ENCODE measurements around the gene SYT17.

SYT17 gene

DNA sequence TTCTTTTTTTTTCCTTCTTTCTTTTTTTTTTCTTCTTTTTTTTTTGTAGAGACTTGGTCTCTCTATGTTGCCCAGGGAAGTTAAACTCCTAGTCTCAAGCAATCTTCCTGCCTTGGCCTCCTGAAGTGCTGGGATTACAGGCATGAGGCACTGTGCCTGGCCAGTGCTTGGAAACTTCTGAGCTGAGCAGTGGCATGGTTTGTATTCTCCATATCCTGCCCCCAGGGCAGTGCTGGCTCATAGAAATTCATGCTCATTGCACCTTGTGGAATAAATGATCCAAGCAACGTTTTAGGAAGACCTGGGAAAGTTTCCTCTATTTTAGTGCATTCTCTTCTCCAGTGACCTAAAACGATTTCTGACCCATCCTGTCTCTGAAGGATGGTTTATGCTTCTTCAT is 16.7 kb upstream of the SYT17 start:
- TF ChIP-seq, protein P1, sequence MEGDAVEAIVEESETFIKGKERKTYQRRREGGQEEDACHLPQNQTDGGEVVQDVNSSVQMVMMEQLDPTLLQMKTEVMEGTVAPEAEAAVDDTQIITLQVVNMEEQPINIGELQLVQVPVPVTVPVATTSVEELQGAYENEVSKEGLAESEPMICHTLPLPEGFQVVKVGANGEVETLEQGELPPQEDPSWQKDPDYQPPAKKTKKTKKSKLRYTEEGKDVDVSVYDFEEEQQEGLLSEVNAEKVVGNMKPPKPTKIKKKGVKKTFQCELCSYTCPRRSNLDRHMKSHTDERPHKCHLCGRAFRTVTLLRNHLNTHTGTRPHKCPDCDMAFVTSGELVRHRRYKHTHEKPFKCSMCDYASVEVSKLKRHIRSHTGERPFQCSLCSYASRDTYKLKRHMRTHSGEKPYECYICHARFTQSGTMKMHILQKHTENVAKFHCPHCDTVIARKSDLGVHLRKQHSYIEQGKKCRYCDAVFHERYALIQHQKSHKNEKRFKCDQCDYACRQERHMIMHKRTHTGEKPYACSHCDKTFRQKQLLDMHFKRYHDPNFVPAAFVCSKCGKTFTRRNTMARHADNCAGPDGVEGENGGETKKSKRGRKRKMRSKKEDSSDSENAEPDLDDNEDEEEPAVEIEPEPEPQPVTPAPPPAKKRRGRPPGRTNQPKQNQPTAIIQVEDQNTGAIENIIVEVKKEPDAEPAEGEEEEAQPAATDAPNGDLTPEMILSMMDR (conservative IDR thresholded peaks at IDR 0.05) = no peak
- TF ChIP-seq ZFX (IDR thresholded peaks at IDR 0.05) = no peak

DNA sequence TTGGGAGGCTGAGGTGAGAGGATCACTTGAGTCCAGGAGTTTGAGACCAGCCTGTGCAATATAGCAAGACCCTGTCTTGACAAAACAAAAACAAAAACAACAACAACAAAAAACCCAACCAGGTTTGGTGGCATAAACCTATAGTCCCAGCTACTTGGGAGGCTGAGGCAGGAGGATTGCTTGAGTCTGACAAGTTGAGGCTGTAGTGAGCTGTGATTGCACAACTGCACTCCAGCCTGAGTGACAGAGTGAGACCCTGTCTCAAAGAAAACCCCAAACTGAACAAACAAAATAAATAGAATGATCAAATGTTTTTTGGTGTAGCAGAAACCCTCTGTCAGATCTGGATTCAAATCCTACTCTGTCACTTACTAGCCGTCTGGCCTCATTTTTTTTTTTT is 16.0 kb upstream of the SYT17 start:
- no peak overlapping the region for H3K27ac ChIP-seq
- TF ChIP-seq ZFX (IDR thresholded peaks at IDR 0.05) = no peak
- TF ChIP-seq, protein P1 (conservative IDR thresholded peaks at IDR 0.05) = no peak

More for the DNA sequence above, 16.7 kb upstream of the SYT17 start:
- no peak overlapping the region for H3K27ac ChIP-seq

DNA sequence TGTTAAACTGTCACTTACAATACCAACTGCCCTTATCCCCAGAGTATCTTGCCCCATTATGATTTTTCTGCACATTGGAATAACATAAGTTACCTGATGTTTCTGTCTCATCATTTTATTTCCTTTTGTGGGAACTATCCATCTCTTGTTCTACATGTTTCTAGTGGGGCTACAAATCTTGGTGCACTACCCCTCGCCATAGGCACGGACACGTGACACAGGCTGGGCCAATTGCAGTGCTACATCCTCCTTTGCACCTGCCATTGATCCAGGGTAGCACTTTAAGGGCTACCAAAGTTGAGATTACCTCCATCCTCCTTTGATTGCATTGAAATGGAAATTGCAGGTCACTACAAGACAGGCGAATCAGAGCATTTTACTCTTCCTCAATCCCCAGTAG is 14.2 kb upstream of the SYT17 start:
- no peak overlapping the region for H3K27ac ChIP-seq
- no peak for TF ChIP-seq ZFX (IDR thresholded peaks at IDR 0.05)
- TF ChIP-seq, protein P1 (conservative IDR thresholded peaks at IDR 0.05) = no peak

DNA sequence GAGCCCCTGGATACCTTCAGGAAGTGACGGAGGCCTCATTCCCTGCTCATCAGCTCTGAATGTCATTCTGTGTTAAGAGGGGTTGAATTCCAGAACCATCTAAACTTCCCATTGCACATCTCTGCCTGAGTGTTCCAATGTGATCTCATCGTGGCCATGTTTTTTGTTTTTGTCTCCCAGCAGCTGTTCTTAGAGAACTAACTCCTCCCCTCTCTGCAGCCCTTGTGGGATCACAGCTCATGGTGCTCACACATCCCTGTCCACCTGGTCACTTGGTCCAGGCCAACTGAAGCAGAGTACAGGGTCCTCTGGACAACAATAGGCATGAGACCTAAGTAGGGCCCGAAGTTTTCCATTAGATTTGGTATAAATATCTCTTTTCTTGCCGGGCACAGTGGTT is 6.0 kb upstream of the SYT17 start:
- no peak for TF ChIP-seq ZFX (IDR thresholded peaks at IDR 0.05)
- TF ChIP-seq, protein P1 (conservative IDR thresholded peaks at IDR 0.05) = no peak

DNA sequence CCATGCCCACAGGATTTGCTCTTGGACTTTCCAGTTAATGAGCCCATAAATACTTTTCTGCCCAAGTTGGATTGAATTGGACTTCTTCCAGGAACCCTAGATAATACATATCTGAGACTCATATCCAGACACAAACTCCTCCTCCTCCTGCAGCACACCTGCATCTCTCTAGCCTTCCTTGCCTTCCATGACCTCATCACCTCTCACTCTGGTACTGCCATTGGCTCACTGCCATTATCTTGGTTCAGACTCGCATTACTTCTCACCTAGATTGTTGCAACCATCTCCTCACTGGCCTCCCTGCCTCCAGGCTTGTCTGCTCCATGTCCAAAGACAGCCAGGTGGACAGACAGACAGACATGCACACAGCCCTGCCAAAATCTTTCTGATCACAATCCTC is 4.8 kb upstream of the SYT17 start:
- no peak overlapping the region for H3K27ac ChIP-seq
- TF ChIP-seq ZFX (IDR thresholded peaks at IDR 0.05) = no peak
- TF ChIP-seq, protein P1 (conservative IDR thresholded peaks at IDR 0.05) = no peak

More for the DNA sequence above, 6.0 kb upstream of the SYT17 start:
- no peak overlapping the region for H3K27ac ChIP-seq

DNA sequence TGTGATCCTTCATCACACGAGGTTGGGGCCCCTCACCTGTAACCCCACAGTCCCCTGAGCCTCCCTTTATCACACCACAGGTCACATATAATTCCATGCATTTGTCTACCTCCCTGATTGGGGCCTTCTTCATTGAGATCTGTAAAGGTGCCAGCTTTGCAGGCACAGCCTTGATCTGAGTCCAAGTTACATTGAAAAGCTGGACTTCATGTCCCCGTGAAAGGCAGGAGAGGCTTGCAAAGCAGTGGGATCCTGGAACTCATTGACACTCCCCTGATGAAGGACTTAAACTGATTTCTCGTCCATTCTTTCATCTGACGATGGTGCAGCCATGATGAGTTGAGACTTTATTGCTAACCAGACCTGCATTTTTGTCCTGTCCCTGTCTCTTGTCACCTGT is 3.8 kb upstream of the SYT17 start:
- H3K27ac ChIP-seq = no peak overlapping the region
- TF ChIP-seq, protein P1 (conservative IDR thresholded peaks at IDR 0.05) = no peak
- TF ChIP-seq ZFX (IDR thresholded peaks at IDR 0.05) = no peak

DNA sequence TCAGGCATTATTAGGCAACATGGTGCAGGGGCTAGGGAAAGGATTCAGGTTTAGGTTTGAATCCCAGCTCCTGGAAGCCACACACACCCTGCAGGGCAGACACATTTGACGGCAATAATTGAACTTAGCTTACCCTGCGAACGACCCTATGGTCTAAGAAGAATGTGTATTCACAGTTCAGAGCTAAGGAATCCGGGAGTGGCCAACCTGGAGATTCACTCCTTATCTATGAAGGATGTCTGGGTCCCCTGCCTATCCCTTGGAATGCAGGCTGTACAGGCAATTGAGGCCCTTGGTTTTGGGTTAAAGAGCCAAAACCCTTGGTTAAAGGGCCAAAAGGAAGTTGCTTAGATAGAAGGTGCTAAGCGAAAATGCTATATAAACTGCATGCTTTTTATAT is 2.9 kb upstream of the SYT17 start:
- no peak for TF ChIP-seq ZFX (IDR thresholded peaks at IDR 0.05)
- TF ChIP-seq, protein P1 (conservative IDR thresholded peaks at IDR 0.05) = no peak
- H3K27ac ChIP-seq = no peak overlapping the region

Measured in C4-2B (cell line).